Spleen (tissue), 7 donors: ENCODE measurements around the gene CRB2.

Experiments
- CTCF ChIP-seq, 11 experiments: fragments of 200-600 bp in 7 of 11; fragments of 450-650 bp in 4 of 11; sonication (generic) in 4 of 11; IDR thresholded peaks in 8 of 11; conservative IDR thresholded peaks in 3 of 11; 1 replicate in 7 of 11; 2 replicates in 4 of 11; pipeline versions ENCODE4 v1.4.0 to v1.8.0; 2016 to 2021; ENCODE audit warnings: antibody characterized with exemption in 11 of 11, inconsistent platforms in 4 of 11, mild to moderate bottlenecking in 1 of 11
- POLR2AphosphoS5 ChIP-seq, 3 donors: sonication (generic); formaldehyde crosslinking; IDR thresholded peaks; one replicate each; pipeline ENCODE4 v1.5.1; 2017; ENCODE audit warnings: antibody characterized with exemption in 3 of 3
- donor health status: DM: no; HTN: no; CAD: no; lungs with moderate emphysema.
- donor health status: DM: no; HTN: no; CAD: no.
- donor health status: DM: no; HTN: no; CAD: no.

DNA sequence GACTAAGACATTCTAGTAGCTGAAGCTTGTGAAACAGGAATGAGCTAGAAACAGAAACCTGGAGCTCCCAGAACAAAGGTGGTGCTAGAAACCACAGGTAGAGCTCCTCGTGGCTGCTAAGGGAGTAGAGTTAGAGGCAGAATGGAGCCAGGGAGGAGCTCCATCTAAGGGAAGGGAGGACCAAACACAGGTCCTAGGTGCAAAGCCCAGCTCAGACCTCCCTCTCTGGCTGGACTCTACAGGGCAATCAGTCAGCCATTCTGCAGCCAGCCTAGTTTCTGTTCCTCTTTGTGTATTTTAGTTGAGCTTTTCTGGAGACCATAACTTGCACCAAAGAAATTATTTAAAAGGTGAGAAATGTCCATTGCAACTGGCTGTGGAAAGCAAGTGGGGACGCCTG, 70.4 kb downstream of the CRB2 start:
- TF ChIP-seq CTCF (IDR thresholded peaks at IDR 0.05 in 8 of 11, conservative IDR thresholded peaks at IDR 0.05 in 3 of 11) (no peak), POLR2AphosphoS5 (IDR thresholded peaks at IDR 0.05) (no peak)
